Ectodermal cell (in vitro differentiated cells): ENCODE measurements around the gene KCNK18. TPM values are rescaled to one million over a fixed set of nuclear protein-coding genes. Genes with fewer than 3 reads are reported as not detected.

ENCODE experiments used
- H3K27ac ChIP-seq: 2 replicates; pipeline ENCODE4 v1.7.0; 2013; ENCODE audit warnings: mild to moderate bottlenecking, low read depth, low read length; ENCODE audit not compliant: insufficient read depth, poor library complexity, severe bottlenecking
- H3K27me3 ChIP-seq: 2 replicates; pipeline ENCODE4 v1.7.0; 2013; ENCODE audit warnings: mild to moderate bottlenecking, low read length; ENCODE audit not compliant: insufficient read depth, control insufficient read depth, poor library complexity, severe bottlenecking
- H3K36me3 ChIP-seq: one replicate; pipeline ENCODE4 v1.7.0; 2013; ENCODE audit warnings: low read length; ENCODE audit not compliant: control insufficient read depth, insufficient read depth
- H3K4me1 ChIP-seq: one replicate; pipeline ENCODE4 v1.7.0; 2013; ENCODE audit warnings: low read length; ENCODE audit not compliant: control insufficient read depth, insufficient read depth
- H3K4me3 ChIP-seq: 2 replicates; pipeline ENCODE4 v1.7.0; 2013; ENCODE audit warnings: low read depth, low read length, control low read depth; ENCODE audit not compliant: insufficient read depth
- H3K9me3 ChIP-seq: 2 replicates; pipeline ENCODE4 v1.7.0; 2013; ENCODE audit warnings: mild to moderate bottlenecking, low read length, moderate library complexity; ENCODE audit not compliant: control insufficient read depth
- WGBS, 2 experiments: methylation state at CpG; one replicate each; pipeline ENCODE4 v1.1.7; 2013; ENCODE audit warnings: missing lambda C conversion rate in 2 of 2; 5-methylcytosine and 5-hydroxymethylcytosine counted together
- polyA plus RNA-seq, 4 experiments: library from polyadenylated mRNA; stranded (reverse); fragments of 50-300 nt; gene quantifications; one replicate each; pipeline ENCODE4 v1.2.3, GENCODE V29; 2013

Gene KCNK18
- not detected for polyA plus RNA-seq (2013, experiment 1 of 4)
- not detected for polyA plus RNA-seq (2013, experiment 2 of 4)
- polyA plus RNA-seq (2013, experiment 3 of 4), result not detected
- not detected for polyA plus RNA-seq (2013, experiment 4 of 4)

- Histone ChIP-seq H3K9me3 (no peaks in the 10 kb centered on the region), H3K4me1 (peaks cover 6% of the 10 kb centered on the region), H3K27ac (no peak within 1 kb of the TSS), H3K4me3 (no peak within 1 kb of the TSS), H3K27me3 (no peaks in the 10 kb centered on the region), H3K36me3 (no peaks in the 10 kb centered on the region)
- 94 to 95% methylated on average over 12 of the region's 12 CpGs for WGBS, 2 experiments
These were observed at the start of gene KCNK18 for GRCh38 chr10:117197189-117197588. KCNK18 (plus strand) TSS chr10:117197489; CDS start chr10:117197489, 0 bp downstream.

- Histone ChIP-seq H3K27me3 (peaks cover 94% of the 10 kb centered on the region), H3K4me3 (no peak overlapping the region), H3K4me1 (no peaks in the 10 kb centered on the region), H3K9me3 (no peaks in the 10 kb centered on the region), H3K36me3 (no peaks in the 10 kb centered on the region), H3K27ac (no peak overlapping the region)
- 84 to 90% methylated on average over 3 of the region's 3 CpGs for WGBS, 2 experiments
These were observed 49.0 kb upstream of the KCNK18 start for GRCh38 chr10:117148284-117148683.

GRCh38 chr10:117152668-117153067 is 44.6 kb upstream of the KCNK18 start:
- H3K4me1 ChIP-seq, result no peaks in the 10 kb centered on the region
- WGBS, 2 experiments, result 50 to 52% methylated on average over 3 of the region's 3 CpGs
- no peak overlapping the region for H3K27ac ChIP-seq
- peaks cover 94% of the 10 kb centered on the region for H3K27me3 ChIP-seq
- no peak overlapping the region for H3K4me3 ChIP-seq
- no peaks in the 10 kb centered on the region for H3K9me3 ChIP-seq
- no peaks in the 10 kb centered on the region for H3K36me3 ChIP-seq

- peaks cover 100% of the 10 kb centered on the region for H3K27me3 ChIP-seq
- WGBS, 2 experiments, result 17 to 33% methylated on average over 2 of the region's 2 CpGs
These were observed 39.0 kb upstream of the KCNK18 start for GRCh38 chr10:117158297-117158696.

GRCh38 chr10:117159390-117159789 is 37.9 kb upstream of the KCNK18 start:
- 0 to 1% methylated on average over 6 of the region's 6 CpGs for WGBS, 2 experiments
- Histone ChIP-seq H3K27ac (no peak overlapping the region), H3K36me3 (no peaks in the 10 kb centered on the region), H3K4me3 (no peak overlapping the region), H3K9me3 (no peaks in the 10 kb centered on the region), H3K4me1 (peaks cover 21% of the 10 kb centered on the region), H3K27me3 (peaks cover 100% of the 10 kb centered on the region)

More at GRCh38 chr10:117158297-117158696, 39.0 kb upstream of the KCNK18 start:
- H3K27ac ChIP-seq, result no peak overlapping the region
- peaks cover 21% of the 10 kb centered on the region for H3K4me1 ChIP-seq
- H3K36me3 ChIP-seq, result no peaks in the 10 kb centered on the region
- H3K9me3 ChIP-seq, result no peaks in the 10 kb centered on the region
- no peak overlapping the region for H3K4me3 ChIP-seq

GRCh38 chr10:117160567-117160966 is 36.7 kb upstream of the KCNK18 start:
- H3K9me3 ChIP-seq, result no peaks in the 10 kb centered on the region
- H3K4me1 ChIP-seq, result peaks cover 21% of the 10 kb centered on the region
- peaks cover 100% of the 10 kb centered on the region for H3K27me3 ChIP-seq
- no peaks in the 10 kb centered on the region for H3K36me3 ChIP-seq
- WGBS, 2 experiments, result 5 to 6% methylated on average over 5 of the region's 5 CpGs
- no peak overlapping the region for H3K27ac ChIP-seq
- H3K4me3 ChIP-seq, result no peak overlapping the region

GRCh38 chr10:117161386-117162033 is 35.8 kb upstream of the KCNK18 start:
- no peak overlapping the region for H3K4me3 ChIP-seq
- peaks cover 100% of the 10 kb centered on the region for H3K27me3 ChIP-seq
- no peaks in the 10 kb centered on the region for H3K9me3 ChIP-seq
- H3K4me1 ChIP-seq, result peaks cover 21% of the 10 kb centered on the region
- no peak overlapping the region for H3K27ac ChIP-seq
- 13 to 16% methylated on average over 6 of the region's 6 CpGs for WGBS, 2 experiments
- no peaks in the 10 kb centered on the region for H3K36me3 ChIP-seq

GRCh38 chr10:117162093-117163060 is 34.9 kb upstream of the KCNK18 start:
- H3K27me3 ChIP-seq, result peaks cover 100% of the 10 kb centered on the region
- H3K36me3 ChIP-seq, result no peaks in the 10 kb centered on the region
- H3K9me3 ChIP-seq, result no peaks in the 10 kb centered on the region
- H3K4me1 ChIP-seq, result peaks cover 21% of the 10 kb centered on the region
- 3 to 4% methylated on average over 37 to 39 of the region's 39 CpGs for WGBS, 2 experiments
- no peak overlapping the region for H3K4me3 ChIP-seq
- no peak overlapping the region for H3K27ac ChIP-seq

- WGBS, 2 experiments, result 1% methylated on average over 82 of the region's 82 CpGs
- Histone ChIP-seq H3K9me3 (no peaks in the 10 kb centered on the region), H3K27me3 (peaks cover 100% of the 10 kb centered on the region), H3K4me1 (peaks cover 21% of the 10 kb centered on the region), H3K27ac (no peak overlapping the region), H3K4me3 (no peak overlapping the region), H3K36me3 (no peaks in the 10 kb centered on the region)
These were observed 34.0 kb upstream of the KCNK18 start for GRCh38 chr10:117163061-117163953.
